GM19035 (cell line): Measurements from ENCODE around the gene GRIK5.
"Not testable (repeated sequence)": the region's sequence is repeated elsewhere in the genome, so short reads cannot be mapped to it uniquely, and the experiment has no call there.

Experiments
- ATAC-seq: cut with Tn5 transposase; IDR thresholded peaks from one replicate; pipeline ENCODE4 v1.9.1; 2021; ENCODE audit not compliant: unreplicated experiment

Gene GRIK5

GRCh38 chr19:42018503-42019193 lies 51.4 kb downstream of the GRIK5 start:
- no peak for ATAC-seq

- ATAC-seq, result no peak
Measured at GRCh38 chr19:42017040-42017439, 53.0 kb downstream of the GRIK5 start.

DNA sequence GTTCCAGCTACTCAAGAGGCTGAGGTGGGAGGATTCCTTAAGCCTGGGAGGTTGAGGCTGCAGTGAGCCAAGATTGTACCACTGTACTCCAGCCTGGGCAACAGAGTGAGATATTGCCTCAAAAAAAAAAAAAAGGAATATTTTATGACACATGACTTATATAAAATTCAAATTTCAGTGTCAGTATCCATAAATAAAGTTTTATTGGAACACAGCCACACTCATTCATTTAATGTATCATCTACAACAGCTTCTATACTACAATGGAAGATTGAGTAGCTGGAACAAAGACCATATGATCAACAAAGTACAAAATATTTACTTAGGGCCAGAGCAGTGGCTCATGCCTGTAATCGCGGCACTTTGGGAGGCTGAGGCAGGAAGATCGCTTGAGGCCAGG lies 57.3 kb downstream of the GRIK5 start:
- ATAC-seq, result not testable (repeated sequence)

GRCh38 chr19:42010245-42011126 lies 59.5 kb downstream of the GRIK5 start:
- no peak for ATAC-seq

DNA sequence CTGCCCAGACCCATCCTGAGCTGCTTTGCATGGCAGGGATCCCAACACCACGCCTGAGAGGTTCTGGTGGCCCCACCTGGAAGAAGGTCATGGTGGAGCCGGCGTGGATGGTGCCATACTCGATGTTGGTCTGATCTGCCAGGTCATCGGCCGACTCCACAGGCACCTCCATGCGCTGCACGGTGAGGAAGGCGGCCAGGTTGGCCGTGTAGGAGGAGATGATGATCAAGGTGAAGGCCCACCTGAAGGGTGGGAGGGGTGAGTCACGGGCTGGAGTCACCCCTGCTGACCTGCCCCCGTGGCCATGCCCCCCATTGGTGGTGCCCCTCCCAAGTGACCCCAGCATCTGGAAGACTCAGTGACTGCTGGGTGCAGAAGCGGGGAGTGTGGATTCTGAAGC lies 63.4 kb downstream of the GRIK5 start:
- ATAC-seq, result no peak

GRCh38 chr19:42005504-42005903 lies 64.5 kb downstream of the GRIK5 start:
- ATAC-seq, result no peak

DNA sequence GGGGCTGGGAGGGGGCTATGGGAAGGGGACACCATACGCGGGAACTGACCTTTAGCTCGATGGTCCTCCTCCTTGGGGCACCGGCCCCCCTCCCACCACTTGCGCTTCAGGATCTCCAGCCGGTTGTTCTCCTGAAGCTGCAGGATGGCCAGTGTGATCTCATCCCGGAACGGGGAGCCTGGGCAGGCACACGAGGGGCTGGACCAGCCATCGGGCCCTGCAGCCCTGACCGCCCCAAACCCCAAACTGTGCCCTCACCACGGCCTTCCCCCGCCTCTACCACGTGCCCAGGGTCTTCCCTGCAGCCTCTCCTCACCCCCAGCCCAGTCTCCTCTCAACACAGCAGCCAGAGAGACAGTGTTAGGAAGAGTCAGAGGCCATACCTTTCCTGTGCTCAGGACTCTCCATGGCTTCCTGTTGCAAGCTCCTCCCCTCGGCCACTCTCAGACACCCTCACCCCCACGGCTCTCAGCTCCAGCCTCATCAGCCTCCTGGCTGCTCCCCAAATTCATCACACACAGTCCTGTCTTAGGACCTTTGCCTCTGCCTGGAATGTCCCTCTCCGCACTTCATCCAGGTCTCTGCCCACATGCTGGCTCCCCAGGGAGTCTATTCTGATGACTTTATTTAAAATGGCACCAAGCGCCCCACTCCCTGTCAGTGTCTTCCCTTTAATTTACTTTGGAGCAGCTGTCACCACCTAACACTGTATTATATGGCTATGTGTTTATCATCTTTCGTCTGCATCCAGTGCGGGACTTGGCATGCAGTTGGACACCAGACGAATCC lies 66.3 kb downstream of the GRIK5 start:
- ATAC-seq, result no peak

DNA sequence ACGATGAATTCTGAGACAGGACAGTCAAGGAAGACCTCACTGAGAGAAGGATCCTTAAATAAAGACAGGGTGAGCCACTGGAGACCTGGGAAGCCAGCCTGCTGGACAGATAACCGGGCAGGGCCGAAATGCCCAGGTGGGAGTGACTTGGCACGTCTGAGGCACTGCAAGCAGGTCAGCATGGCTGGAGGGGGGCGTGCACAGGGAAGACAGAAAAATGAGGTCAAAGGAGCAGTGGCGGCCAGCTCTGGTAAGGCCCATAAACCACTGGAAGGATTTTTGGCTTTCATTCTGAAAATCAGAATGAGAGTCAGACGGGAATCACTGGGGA lies 70.2 kb downstream of the GRIK5 start:
- no peak for ATAC-seq

GRCh38 chr19:41999071-41999877 lies 70.7 kb downstream of the GRIK5 start:
- no peak for ATAC-seq

DNA sequence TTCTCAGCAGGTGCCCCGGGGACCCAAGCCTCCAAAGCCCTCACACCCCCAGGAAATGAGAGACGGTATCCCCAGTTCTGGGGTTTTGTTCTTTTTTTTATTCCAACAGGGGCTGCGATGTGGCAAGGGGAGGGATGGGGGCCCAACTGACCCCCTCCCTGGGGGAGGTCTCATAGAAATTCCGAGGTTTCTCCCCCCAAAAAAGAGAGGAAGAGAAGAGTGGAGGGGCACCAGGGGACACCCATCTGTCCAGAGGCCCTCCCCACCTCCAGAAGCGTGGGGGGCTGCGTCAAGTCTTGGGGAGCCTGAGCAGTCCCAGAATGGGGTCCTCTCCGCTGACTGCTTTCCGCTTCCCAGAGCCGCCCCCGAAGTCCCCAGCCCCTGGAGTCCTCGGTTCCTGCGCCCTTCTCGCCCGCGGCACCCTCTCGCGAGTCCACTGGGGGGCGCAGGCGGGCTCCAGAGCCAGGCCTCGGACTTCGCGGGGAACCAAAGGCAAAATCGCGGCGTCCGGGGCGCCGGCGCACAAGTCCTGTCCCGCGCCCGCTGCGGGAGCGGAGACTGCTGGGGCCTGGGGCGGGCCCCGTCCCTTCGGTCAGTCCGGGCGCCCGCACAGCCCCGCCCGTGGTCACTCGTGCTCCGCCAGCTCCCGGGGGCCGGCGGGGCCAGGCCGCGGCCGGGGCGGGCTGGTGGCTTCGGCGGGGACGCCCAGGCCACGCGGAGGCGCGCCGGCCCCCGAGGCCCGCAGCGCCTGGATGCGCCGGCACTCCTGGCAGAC lies 71.6 kb downstream of the GRIK5 start:
- ATAC-seq, result no peak

DNA sequence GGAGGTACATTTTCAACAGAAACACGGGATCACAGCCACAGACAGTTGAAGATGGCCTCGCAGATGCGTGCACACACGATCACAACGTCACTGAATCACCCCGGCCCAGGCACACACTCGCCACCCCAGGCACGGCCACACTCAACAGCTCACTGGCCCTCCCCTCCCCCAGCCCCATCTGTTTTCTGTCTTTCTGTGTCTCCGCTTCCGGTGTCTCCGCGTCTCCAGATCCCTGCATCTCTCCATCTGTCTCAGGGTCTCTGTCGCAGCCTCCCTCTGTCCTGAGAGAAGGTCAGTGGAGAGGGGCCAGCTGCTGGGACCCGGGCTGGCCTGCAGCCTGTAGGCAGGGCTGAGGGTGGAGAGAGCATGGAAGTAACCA lies 72.2 kb downstream of the GRIK5 start:
- ATAC-seq, result no peak

GRCh38 chr19:41997121-41997850 lies 72.7 kb downstream of the GRIK5 start:
- no peak for ATAC-seq

- no peak for ATAC-seq
Measured at GRCh38 chr19:41995959-41996797, 73.8 kb downstream of the GRIK5 start.

GRCh38 chr19:41994994-41995958 lies 74.7 kb downstream of the GRIK5 start:
- no peak for ATAC-seq

- ATAC-seq, result no peak
Measured at GRCh38 chr19:41994521-41994971, 75.5 kb downstream of the GRIK5 start.

GRCh38 chr19:41993612-41994483 lies 76.2 kb downstream of the GRIK5 start, which contains the start of gene ATP1A3:
Gene ATP1A3, minus strand, starts transcription at chr19:41994230. Its CDS starts 154 bp downstream, at chr19:41994076.
- no peak for ATAC-seq
